HG03108 (cell line): ENCODE measurements around the gene TFEC.
"Not testable (repeated sequence)": the region's sequence is repeated elsewhere in the genome, so short reads cannot be mapped to it uniquely, and the experiment has no call there.

Experiments used
- ATAC-seq: cut with Tn5 transposase; IDR thresholded peaks from one replicate; pipeline ENCODE4 v1.9.1; 2021; ENCODE audit warnings: moderate library complexity; ENCODE audit not compliant: unreplicated experiment

The TFEC gene, protein sequence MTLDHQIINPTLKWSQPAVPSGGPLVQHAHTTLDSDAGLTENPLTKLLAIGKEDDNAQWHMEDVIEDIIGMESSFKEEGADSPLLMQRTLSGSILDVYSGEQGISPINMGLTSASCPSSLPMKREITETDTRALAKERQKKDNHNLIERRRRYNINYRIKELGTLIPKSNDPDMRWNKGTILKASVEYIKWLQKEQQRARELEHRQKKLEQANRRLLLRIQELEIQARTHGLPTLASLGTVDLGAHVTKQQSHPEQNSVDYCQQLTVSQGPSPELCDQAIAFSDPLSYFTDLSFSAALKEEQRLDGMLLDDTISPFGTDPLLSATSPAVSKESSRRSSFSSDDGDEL

DNA sequence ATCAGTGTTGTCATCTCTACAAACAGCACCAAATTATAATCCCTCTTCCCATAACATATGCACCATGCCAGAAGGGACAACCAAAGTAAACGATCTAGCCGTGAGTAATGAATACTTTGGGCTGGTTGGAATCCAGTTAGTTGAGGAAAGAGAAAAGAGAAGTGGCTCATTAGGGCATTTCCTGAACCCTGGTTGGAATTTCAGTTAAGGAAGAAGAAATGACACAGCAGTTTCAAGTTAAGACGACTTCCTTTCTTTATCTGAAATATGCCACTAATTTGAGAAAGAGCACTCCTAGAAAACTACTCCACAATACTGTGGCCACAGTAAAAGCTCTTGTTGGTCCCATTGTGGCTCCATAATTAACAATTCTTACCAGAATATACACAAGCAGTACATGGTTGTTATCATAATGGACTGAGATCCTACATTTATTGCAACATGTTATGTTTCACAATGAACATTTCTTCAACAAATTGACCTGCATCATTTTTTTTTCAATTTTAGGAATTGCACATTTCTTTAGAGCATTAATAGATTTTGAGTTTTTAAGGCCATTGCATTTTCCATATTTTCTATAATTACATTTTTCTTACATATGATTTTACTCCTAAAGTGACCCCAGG lies at the start of gene TFEC:
Gene TFEC, minus strand, starts transcription at position 113 of the 626 bp plus-strand sequence. CDS start 46,322 bp downstream, outside the sequence.
- ATAC-seq = no peak

DNA sequence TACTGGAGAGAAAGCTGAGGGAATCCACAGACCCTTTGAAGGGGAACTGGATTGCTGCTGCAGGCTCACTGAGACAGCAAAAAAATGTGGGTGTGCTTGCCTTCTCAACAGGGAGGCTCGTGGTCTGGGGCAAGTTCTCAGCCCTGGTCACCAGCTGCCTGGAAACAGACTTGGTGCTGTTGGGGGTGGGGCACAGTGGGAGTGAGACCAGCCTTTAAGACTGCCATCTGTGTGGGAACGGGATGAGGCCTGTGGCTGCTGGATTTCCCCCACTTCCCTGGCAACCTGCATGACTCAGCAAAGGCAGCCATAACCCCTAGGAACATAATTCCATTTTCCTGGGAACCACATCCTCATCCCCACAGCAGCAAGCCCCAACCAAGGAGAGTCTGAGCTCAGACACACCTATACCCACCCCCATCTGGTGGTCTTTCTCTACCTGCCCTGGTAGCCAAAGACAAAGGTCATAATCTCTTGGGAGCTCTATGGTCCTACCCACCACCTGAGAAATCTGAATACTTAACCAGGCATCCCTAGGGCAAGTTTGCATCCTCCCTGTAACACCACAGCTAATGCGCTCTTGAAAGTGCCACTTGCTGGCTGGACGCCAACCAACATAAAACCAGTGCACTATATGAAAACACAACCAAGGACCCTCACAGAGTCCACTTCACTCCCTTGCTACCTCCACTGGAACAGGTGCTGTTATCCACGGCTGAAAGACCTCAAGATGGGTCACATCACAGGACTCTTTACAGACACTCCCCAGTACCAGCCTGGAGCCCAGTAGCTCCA lies 45.0 kb upstream of the TFEC start:
- ATAC-seq = no peak

DNA sequence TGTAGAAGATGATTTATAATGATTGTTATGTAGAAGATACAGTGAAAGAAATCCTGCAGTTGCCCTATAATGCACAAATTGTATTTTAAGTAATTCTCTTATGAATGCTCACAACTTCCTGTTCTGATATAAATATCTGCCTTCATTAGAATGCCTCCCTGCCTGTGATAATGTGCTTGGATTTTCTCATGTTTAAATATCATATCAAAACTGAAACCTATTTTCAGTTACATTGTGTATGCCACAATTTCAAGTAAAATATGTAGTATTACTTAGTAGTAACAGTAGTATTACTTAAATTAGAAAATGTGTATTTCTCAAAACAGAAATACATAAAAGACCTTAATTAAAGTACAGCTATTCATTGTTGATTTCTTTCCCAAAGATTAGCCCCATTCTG lies 41.1 kb upstream of the TFEC start:
- ATAC-seq = no peak

DNA sequence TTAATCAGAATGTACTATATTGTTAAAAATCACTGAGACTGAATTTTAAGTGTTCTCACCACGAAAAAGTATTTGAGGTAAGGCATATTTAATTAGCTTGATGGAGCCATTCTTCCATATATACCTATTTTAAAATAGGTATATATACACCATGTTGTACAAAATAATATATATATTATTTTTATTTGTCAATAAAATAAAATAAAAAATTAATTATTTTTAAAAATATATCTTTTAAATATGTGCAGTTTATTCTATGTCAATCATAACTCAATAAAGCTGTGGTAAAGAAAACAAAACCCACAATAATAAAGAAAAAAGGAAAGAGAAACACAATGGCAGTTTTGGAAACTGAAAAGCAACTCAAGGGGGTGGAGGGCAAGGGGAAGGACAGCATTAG lies 33.6 kb upstream of the TFEC start:
- ATAC-seq = no peak

DNA sequence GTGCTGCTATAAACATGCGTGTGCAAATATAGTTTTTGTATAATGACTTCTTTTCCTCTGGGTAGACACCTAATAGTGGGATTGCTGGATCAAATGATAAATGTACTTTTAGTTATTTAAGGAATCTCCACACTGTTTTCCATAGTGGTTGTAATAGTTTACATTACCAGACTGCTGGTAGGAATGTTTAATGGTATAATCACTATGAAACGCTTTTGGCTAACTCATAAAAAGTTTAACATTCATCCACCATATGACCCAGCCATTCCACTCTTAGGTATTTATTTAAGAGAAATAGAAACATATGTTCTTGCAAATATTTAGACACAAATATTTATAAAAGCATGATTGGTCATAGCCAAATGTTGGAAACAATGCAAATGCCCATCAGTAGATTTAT lies 32.1 kb upstream of the TFEC start:
- ATAC-seq = no peak

DNA sequence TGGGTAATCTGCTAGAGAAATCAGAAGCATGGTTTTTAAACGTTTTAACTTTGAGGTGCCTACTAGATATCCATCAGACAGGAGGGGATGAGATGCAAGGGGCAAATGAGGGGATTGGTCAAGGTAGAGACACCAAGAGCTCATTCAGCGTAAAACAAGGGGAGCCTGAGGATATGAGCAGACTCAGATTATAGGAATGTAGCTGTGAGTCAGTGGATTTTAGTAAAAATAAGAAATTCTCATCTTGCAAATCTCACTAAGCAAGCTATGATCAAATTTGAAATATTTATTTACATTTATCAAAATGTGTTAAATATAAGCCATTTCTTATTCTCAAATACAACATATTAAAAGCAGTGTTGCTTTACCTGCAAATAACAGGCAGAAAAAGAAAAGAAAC lies 21.4 kb upstream of the TFEC start:
- no peak for ATAC-seq

DNA sequence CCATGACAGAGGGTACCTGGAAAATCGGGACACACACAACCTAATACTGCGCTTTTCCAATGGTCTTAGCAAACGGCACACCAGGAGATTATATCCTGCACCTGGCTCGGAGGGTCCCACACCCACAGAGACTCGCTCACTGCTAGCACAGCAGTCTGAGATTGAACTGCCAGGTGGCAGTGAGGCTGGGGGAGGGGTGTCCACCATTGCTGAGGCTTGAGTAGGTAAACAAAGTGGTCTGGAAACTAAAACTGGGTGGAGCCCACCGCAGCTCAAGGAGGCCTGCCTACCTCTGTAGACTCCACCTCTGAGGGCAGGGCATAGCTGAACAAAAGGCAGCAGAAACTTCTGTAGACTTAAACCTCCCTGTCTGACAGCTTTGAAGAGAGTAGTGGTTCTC lies 16.7 kb upstream of the TFEC start:
- not testable (repeated sequence) for ATAC-seq

DNA sequence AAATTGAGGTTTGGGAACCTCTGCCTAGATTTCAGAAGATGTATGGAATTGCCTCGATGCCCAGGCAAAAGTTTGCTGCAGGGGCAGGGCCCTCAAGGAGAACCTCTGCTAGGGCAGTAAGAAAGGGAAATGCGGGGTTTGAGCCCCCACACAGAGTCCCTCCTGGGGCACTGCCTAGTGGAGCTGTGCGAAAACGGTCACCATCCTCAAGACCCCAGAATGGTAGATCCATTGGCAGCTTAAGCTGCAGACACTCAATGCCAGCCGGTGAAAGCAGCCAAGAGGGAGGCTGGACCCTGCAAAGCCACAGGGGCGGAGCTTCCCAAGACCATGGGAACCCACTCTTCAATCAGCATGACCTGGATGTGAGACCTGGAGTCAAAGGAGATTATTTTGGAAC lies 15.0 kb upstream of the TFEC start:
- ATAC-seq = no peak

DNA sequence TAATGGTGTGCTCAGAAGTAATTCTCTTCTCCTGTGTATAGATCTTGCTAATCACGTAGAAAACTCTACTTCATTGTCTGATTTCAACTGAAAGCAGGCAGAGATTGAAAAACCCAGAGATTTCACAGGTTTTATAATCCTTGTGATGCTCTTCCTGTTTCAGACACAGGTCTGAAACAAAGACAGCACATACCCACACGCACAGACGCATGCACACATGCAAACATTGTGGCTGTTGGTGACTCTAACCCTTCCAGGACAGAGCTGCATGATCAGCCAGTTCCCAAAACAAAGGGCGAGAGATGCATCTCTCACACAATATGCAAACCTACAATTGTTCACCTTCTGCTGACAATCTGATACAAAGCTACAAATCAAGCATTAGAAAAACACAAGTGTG lies 11.1 kb upstream of the TFEC start:
- ATAC-seq = peak; percentile 95

DNA sequence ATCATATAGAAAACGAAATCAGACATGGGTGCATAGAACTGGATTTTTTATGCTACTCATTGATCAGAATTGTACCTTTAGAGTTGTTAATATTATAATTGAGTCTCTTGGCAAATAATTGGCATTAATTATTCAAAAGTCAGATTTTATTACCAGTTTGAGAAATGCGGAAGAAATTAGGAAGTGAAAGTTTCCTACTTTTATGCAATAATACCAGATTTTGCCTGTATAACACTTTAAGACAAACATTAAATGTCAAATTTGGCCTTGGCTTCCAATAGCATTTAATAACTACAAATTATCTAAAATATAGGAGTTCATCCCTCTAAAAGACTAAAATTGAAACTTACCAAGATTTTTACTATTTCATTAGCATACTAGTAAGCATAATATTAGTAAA lies 6.8 kb upstream of the TFEC start:
- ATAC-seq = no peak

DNA sequence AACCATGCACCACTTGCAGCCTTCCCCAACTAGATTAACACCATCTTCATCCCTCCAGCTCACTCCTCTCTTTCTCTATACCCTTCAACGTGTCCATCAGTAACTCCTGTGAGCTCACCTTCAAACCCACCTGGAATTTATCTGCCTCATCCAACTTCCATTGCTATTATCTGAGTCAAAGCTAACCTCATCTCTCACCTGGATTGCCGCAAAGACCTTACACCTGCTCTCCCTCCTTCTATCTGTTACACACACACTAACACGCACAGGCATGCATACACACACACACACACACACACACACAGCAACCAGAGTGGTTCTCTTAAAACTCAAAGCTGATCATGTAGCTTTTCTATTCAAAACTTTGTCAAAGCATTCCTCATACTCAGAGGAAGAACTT lies 3.8 kb upstream of the TFEC start:
- ATAC-seq = no peak

DNA sequence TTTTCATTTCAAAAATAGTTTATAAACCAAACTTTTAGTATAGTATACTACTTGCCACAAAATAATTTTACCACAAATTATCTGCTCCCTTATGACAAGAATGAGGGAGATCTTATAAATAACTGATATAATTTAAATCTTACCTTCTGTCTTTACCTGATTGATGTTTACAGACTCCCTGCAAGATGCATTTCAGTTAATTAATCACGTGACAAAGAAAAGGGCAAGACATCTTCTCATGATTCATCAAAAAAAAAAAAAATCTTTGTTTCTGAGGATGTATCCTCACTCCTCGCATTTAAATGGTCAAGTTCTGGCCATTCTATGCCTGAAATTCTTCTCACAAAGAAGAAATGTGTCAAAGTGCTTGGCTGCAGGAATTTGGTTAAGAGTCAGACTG lies 2.3 kb upstream of the TFEC start:
- no peak for ATAC-seq

DNA sequence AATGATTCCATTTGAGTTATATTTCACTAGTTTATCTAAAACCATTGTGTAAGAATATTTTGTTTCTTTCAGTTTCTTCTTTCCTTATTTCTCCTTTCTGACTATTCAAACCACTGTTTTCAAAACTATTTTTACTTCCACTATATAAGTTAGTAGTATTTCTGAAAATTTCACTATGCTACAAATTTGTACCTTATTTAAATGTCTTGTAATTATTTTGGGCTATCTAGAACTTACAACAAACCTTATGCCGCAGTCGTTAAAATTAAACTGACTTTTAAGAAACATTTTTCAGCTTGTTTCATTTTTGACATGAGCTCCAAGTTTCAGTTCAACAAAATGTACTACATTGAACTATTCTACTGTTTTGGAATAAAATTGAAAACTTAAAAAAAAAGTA lies 1.8 kb downstream of the TFEC start:
- peak; percentile 63 for ATAC-seq

DNA sequence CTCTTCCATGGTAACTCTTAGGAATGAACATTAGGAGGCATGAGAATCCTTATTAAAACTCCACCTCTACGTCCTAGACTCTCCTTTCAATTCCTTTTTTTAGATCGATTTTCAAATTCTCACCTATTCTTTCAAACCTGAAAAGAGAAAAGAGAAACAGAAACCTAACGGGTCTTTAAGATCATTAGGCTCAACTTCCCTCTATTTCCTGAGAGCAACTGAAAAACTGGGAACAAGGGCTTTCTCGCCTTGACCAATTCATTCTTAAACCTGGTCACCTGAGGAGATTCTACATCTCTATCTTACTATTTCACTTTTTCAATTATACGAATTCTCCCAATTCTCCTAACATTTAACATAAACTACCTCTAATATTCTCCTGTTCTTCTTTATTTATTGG lies 2.8 kb downstream of the TFEC start:
- ATAC-seq = no peak

DNA sequence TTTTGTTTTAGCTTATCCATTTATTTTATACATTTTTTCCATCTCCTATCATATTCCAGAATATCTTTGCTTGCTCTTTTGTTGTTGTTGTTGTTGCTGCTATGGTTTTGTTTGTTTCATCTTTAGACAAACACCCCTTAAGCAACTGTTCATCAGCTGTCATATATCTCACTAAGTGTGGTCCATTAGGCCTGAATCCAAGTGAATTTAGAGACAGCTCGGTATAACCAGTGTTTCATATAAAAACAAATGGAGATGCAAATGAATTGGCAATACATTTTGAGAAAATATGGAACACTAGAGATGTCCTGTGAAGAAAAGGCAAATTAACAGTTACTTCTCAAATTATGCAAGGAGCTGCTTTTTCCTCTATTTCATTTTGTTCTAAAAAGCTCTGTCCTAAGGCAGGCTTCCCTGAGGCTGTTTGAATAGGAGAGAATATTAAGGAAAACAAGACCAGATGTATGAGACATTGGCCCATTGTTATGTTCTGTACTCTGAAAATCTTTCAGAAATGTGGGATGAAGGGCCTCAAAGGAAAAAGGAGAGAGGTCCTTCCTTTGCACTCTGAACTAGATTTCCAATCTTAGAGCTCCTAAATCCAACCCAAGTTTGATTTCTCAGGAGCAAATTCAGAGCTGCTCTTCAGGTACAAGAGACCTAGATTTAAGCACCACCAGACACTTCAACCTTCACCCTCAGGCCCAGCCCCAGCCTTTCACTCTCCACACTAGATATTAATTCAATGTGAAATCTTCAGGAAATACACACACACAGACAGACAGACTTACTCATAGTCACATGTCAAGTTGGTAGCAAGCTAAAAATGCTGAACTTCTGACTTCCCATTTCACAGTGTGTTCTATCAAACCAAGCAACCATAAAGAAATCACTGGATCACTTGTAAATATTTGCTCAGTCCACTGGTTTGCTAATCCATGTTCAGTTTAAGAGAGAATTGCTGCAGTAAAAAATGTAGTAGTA lies 5.4 kb downstream of the TFEC start:
- ATAC-seq = no peak

DNA sequence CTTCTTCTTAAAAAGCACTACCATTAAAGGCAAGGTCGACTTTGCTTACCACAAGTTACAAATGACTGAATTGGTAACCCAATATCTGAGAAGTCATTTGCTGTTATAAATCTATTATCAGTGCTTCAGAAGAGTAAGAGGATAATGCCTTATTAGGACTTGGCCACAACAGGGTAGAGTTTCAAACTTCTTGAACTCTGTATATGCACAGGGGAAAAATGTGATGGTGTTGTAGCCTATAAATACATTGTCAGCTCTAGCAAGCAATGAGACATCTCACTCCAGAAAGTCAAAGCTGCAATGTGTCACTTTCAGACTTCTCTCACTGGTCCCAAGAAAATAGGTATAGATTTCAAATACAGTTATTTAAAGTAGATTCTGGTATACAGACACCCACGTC lies 9.3 kb downstream of the TFEC start:
- ATAC-seq = peak; percentile 46

DNA sequence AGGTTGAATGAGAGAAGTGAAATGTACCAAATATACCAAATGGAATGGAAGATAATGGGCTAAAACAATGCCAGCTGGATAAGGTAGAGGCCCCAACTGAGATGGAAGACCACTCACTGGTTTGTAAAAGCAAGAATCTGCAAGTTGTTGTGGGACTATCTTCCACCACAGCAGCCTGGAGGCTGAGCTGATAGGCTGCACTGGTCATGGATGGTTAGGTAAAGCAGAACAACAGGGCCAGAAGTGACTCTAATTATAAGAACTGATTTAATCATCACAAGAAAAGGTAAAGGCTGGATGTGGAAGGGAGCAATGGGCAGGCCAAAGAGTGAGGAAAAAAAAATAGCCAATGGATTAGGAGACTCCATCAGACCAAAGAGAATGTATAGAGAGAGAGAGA lies 11.8 kb downstream of the TFEC start:
- no peak for ATAC-seq

DNA sequence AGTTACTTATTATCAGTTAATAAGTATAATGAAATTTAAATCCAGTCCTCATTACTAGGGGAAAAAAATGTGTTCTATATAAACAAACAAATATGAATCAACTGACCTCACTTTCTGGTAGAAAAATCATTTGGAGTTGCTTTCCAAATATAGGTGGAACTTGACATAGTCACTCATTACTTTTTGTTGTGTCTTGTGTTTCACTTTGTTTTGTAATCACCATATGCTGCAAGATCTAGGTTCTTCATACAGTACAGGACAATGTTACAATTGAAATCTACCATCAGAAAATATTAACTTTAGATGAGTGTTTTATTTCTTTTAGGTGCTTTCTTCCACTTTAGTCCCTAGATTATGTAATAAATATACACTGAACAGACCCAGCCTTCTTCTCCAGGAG lies 16.9 kb downstream of the TFEC start:
- ATAC-seq = no peak

DNA sequence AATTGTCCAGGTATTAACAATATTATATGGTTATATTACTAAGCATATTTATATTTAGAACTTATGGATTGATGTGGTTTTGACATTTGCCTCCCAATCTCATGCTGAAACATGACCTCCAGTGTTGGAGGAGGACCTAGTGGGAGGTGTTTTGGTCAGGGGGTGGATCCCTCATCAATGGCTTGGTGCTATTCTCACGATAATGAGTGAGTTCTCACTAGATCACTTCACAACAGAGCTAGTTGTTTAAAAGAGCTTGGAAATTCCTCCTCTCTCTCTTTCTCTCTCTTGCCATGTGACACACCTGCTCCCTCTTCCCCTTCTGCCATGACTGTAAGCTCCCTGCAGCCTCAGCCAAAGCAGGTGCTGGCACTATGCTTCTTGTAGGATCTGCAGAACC lies 19.0 kb downstream of the TFEC start:
- no peak for ATAC-seq

DNA sequence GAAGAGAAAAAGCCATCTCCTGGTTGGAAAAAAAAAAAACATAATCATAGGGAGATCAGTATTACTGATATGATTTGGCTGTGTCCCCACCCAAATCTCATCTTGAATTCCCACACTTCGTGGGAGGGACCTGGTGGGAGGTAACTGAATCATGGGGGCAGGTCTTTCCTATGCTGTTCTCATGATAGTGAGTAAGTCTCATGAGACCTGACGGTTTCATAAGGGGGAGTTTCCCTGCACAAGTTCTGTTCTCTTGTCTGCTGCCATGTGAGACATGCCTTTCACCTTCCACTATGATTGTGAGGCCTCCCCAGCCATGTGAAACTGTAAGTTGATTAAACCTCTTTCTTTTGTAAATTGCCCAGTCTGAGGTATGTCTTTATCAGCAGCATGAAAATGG lies 25.8 kb downstream of the TFEC start:
- ATAC-seq = not testable (repeated sequence)

DNA sequence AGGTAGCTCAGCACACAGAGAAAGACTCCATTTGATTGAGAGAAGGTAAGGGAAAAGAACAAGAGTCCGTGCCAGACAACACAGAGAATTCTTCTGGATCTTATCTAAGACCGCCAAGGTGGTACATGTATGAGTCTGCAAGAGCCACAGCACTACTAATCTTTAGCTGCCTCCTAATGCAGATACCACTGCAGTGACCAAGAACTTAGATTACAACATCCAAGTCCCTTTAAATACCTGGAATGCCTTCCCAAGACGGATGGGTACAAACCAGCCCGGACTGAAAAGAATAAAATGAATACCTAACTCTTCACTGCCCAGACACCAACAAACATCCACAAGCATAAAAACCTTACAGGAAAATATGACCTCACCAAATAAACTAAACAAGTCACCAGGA lies 33.3 kb downstream of the TFEC start:
- no peak for ATAC-seq
